Erythroblast (primary cell): ENCODE data around the gene ACSF3.

Experiments
- DNase-seq, 2 experiments: peaks; one replicate each; lab custom pipeline; 2025; lab: John Stamatoyannopoulos, UW
- GATA1 ChIP-seq: IDR thresholded peaks from 2 replicates; pipeline ENCODE4 v1.6.1; 2011; ENCODE audit warnings: low read depth, mild to moderate bottlenecking, control low read depth, low read length, moderate library complexity
- POLR2A ChIP-seq: IDR thresholded peaks from 2 replicates; pipeline ENCODE4 v1.6.1; 2011; ENCODE audit warnings: mild to moderate bottlenecking, low read length

The ACSF3 gene

DNA sequence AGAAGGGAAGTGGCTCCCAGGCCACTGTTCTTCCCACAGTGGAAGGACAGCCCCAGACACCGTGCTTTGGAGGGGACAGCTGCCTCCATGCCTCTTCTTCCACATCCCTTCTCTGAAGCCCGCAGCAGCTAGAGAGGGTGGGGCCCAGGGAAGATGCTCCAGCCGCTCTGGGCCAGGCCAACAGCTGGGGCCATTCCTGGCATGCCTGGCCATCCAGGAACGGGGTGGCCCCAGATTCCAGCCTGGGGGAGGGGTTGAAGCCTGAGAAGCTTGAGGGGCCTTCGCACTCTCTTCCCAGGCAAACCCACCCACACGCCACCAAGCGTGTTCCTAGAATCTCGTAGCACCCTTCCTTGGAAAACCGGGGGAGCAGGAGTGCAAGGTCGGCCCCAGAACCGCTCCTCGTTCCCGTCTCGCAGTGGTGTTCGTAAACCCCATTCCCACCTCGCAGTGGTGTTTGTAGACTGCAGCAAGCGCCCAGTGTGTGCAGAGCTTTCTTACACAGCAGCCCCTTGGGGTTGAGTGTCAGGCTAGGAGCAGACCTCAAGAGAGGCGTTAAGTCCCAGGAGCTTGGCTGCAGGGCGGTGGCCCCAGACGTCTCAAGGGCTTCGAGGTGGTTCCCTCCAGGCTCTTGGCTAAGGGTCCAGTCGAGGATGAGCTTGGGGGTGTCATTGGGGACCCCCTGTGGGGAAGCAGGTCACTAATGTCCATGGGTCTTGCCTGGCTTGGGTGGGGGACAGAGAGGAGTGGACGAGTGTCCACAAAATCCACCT, 80.6 kb downstream of the ACSF3 start:
- no peak for DNase-seq
- no peak for TF ChIP-seq GATA1
- no peak for TF ChIP-seq POLR2A

DNA sequence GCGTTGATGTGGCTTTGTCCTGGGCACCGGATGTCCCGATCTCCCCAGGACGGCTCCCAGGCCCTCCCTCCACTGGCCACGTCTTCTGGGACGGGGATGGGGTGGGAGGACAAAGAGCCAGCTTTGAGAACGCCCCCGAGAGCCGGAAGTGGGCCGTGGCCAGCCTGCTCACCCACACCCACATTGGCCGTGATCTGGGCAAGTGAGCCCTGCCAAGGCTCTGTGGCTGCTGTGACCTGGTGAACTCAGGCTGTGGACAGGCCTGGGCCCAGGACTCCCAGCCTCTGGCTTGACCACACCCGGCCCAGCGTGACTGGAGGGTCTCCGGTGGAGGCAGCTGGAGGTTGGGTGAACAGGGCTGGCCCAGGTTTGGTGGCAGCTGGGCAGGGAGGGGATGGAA, 81.2 kb downstream of the ACSF3 start:
- TF ChIP-seq POLR2A = no peak
- TF ChIP-seq GATA1 = no peak
- DNase-seq = no peak

DNA sequence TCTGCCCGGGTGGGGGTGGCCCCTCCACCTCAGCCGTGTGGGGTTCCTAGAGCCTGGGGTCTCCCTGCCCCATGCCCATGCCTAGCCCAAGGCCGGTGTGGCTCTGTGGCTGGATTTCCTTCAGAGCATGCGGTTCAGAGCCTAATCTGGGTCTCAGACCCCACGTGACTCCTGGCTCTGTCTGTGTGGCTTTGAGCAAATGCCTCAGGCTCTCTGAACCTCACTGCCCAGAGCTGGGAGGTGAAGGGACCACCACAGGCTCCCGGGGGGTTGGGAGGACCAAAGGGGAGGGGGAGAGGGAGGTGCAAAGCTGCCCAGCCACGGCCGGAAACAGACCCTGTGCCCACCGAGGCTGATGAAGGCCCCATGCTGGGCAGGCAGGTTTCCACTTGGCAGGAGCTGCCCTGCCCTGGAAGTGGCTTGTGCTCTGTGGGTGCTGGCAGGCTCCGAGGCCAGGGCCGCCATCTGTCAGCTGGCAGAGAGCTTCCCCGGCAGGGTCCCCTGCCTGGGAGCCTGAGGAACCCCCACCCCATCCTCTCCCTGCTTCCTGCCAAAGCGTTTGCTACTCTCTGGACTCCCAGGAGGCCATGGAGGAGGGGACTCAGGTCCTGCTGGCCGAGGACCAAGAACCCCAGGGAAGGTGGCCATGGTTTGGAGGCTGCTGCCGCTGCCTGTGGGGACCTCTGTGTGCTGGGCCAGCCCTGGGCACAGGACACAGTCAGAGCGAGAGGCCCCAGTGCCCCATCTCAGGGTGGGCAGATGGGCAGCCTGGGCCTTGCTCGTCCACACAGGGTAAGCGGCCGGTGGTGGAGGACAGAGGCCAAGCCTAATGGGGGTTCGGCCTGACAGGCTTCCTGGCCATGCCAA, 81.9 kb downstream of the ACSF3 start:
- no peak for TF ChIP-seq POLR2A
- TF ChIP-seq GATA1 = no peak
- DNase-seq = no peak

DNA sequence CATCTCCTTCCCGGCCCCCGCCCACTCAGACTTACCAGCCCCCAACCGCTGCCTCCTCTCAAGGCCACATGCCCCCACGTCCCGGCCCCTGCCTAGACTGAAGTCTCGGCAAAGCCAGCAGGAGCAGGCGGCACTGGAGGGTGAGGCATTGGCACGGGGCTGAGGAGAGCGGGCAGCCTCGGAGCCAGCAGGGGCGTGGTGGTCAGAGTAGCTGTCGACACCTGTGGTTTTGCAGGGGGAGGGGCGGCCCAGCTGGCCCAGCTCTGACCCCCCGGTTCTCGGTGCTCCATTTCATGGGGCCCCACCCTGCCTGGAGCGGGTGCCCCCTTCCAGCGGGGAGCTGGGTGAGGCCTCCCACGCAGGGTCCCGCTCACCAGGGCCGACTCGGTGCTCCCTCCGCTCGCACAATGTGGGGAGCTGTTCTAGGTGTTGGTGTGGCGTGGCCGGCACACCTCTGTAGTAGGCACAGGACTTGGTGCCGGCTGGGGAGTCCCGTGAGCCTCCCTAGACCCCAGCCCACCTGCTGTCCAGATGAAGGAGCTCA, 82.6 kb downstream of the ACSF3 start:
- DNase-seq = no peak
- no peak for TF ChIP-seq GATA1
- TF ChIP-seq POLR2A = no peak

DNA sequence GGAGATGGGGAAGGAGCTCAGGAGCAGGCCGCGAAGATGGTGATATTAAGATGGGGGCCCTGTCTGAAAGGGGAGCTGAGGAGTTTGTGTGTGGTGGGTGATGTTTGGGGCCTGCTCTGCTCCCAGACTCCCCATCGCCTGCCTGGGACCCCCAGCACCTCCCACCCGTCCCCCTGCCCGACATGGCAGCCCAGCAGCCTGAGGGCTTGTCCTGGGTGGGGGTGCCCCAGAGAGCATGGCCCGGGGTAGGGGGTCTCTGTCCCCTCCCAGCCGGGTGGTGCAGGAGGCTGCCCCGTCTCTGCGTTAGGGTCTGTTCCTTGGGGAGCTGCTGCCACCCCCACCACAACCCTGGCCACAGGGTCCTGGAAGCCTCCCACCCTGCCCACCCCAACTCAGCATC, 83.1 kb downstream of the ACSF3 start:
- DNase-seq = no peak
- TF ChIP-seq POLR2A (no peak), GATA1 (no peak)

DNA sequence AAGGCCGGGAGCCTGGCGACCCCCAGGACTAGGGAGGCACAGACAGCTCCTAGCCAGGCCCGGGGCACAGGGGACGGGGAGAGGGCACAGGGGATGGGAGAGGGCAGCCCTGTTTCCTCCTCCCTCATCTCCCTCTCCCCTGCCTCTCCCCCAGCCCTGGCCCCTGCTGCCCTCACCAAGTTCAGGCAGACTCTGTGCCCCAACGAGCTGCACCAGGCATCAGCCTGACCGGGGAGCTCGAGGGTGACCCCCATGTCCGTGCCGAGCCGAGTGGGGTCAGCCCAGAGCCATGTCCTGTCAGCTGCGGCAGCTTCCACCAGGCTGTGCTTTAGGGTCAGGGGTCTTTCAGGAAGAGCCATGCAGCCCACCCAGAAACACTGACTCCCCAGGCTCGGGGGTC, 83.8 kb downstream of the ACSF3 start:
- TF ChIP-seq GATA1 = no peak
- DNase-seq = no peak

DNA sequence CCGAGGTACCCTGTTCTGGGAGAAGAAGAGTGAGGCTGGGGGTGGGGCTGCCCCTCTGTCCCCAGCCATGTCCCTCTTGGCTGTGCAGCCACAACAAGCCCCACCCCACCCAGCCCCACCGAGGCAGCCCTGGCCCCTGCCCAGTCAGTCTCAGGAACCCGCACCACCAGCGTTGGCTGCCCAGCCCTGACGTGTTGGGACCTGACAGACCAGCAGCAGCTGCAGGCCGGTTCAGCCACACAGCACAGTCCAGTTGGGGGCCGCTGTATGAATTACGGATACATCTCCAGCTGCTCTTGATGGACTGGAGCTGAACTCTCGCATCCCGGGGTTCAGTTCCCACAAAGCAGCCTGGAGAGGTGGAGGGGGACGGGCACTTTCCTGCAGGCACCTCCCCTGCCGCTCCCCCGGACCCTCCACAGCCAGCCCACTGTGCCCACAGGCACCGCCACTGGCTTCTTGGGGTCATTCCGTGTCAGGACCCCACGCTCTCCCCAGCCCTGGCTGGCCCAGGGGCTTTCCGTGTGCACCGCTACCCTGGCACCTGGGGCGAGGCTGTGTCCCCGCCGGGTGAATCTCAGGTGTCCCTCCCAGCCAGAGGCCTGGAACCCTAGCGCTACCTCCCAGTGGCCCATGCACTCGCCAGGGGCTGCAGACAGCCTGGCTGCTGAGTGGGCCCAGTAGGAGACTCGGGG, 84.9 kb downstream of the ACSF3 start:
- DNase-seq = no peak
- TF ChIP-seq POLR2A (no peak), GATA1 (no peak)

DNA sequence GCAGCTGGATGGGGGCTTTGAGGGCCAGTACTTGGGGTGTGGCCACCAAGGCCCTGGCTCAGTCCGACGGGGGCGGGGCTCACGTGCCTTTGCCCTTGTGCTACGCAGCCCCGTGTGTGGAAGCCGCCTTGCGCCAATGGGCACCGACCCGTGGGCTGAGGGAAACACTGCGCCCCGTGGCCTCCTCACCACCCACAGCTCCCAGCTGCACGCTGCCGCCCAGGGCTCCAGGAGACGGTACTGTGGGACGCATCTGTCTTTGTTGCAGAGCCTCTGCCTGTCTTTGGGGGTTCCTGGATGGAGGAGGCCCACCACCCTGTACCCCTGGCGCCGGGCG, 85.5 kb downstream of the ACSF3 start:
- DNase-seq = no peak
- no peak for TF ChIP-seq POLR2A

DNA sequence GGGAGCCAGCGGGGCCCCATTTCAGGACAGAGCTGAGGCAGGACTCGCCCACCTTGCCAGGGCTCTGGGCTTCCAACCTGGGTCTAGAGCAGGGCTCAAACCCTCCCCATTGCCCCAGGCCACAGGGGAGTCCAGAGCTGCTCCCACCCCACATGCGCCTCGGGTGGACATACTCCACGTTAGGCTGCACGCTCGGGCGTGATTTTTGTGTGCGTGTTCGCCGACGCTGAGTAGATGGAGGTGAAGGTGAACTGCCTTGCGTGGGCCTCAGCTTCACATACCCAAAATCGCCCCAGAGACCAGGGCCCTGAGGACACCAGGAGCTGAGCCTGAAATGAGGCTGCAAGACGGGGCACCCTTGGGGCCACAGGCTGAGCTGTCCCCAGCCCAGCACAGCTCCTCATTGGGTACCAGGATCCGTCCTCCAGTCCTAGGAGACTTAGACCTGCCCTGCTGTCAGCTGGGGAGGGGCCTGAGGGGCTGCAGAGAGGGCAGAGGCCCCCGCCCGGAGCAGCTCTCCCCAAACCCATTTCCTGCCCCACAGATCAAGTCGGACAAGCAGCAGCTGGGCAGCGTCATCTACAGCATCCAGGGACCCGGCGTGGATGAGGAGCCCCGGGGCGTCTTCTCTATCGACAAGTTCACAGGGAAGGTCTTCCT, 86.1 kb downstream of the ACSF3 start:
- no peak for TF ChIP-seq GATA1
- no peak for TF ChIP-seq POLR2A
- DNase-seq = no peak

DNA sequence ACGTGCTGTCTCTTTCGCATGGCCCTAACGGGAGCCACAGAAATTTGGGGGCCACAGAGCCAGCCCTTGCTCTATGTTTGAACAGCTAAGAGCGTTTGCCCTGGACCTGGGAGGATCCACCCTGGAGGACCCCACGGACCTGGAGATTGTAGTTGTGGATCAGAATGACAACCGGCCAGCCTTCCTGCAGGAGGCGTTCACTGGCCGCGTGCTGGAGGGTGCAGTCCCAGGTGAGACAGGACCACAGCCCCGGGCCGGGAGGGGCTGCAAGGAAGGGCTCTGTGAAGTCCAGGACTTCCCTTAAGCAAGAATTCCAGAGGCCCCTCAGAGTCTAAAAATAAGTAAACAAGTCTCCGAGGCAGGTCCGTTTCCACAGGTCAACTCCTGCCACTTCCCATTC, 89.8 kb downstream of the ACSF3 start:
- no peak for DNase-seq
- TF ChIP-seq POLR2A = no peak
- no peak for TF ChIP-seq GATA1

DNA sequence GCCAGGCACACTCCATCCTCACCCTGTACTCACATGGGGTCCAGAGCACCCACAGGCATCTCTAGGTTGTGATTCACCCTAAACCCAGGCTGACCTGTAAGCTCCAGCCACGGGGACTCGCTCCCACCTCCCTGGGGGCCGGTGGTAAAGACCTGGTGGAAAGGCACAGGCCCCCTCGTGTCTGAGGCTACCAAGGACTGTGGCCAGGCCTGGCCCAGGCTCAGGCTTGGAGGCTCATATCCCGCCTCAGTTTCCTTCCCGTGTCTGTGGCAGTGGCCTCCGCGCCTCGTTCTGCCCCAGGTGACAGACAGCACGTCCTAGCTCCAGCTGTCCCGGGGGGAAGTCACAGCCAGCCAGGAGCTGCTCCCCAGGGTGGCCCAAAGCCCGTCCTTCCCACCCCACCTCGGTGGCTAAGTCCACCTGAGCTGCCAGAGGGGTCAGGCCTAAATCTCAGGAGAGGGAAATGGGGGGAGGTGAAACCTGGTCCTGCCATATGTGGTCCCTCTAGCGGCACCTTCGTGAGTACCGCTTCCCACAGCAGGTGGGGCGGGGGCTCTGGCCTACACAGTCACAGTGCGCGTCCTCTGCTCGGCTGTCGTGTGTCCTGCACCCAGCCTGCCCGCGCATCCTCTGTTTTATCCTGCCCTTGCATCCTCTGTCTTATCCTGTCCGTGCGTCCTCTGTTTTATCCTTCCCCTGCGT, 90.5 kb downstream of the ACSF3 start:
- no peak for DNase-seq
- TF ChIP-seq POLR2A (no peak), GATA1 (no peak)

DNA sequence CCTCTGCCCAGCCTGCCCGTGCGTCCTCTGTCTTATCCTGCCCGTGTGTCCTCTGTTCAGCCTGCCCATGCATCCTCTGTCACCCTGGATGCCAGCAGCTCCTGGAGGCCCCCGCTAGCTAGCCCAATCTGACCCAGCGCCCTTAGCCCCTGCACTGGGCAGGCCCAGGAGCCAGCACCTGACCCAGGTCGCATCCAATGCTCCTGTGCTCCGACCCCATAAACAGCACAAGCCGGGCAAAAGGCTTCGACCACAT, 91.0 kb downstream of the ACSF3 start:
- no peak for TF ChIP-seq GATA1
- TF ChIP-seq POLR2A = no peak
- DNase-seq = no peak
